ENCODE results near the gene RBM20.
A peak's percentile ranks its signal among the peaks of the same experiment; 100 is the strongest.
"Not testable (repeated sequence)": the region's sequence is repeated elsewhere in the genome, so short reads cannot be mapped to it uniquely, and the experiment has no call there.

RBM20 gene

GRCh38 chr10:110643653-110644597 is at the start of gene RBM20:
Gene RBM20, plus strand, starts transcription at chr10:110644336. Its CDS starts 119 bp downstream, at chr10:110644455.
- Histone ChIP-seq H3K9ac (ENCODE audit: low read length in 2 of 2) (no peak within 1 kb of the TSS), H3K4me1 (ENCODE audit: control insufficient read depth, insufficient read depth, low read length) (peaks cover 13% of the 10 kb centered on the region), H3K4me3 (ENCODE audit: low read length in 2 of 2) (peak within 1 kb of the TSS; percentile 50 to 73), H3K9me3 (ENCODE audit: control insufficient read depth in 2 of 2, low read length in 2 of 2) (no peaks in the 10 kb centered on the region), H3K27ac (ENCODE audit: low read length) (peak within 1 kb of the TSS; percentile 31), H3K36me3 (ENCODE audit: control insufficient read depth in 2 of 2, insufficient read depth in 2 of 2, low read length in 2 of 2) (no peaks in the 10 kb centered on the region), H3K27me3 (ENCODE audit: control insufficient read depth in 1 of 2, insufficient read depth in 2 of 2, low read length in 2 of 2) (peaks cover 22 to 54% of the 10 kb centered on the region in 2 donors)

DNA sequence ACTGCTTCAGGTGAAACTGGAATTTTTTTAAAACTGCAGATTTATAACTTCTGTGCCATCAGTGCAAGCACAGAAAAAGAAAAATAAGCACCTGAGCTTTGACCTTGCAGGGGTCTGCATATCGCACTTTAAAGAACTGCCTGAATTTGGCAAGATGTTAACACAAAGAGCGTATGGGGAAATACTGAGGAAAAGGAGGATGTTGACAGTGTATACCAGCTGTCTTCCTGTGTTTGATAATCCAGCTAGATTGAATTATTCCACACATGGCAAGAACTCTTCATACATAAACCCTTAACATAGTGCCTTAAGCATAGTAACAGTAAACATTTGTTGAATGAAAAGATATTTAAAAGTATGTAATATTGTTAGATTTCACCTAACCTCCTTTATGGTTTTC is 46.7 kb upstream of the RBM20 start:
- H3K9me3 ChIP-seq (ENCODE audit: control insufficient read depth in 2 of 2, low read length in 2 of 2) = no peaks in the 10 kb centered on the region
- H3K4me3 ChIP-seq (ENCODE audit: low read length in 2 of 2) = no peak overlapping the region
- no peaks in the 10 kb centered on the region for H3K4me1 ChIP-seq (ENCODE audit: control insufficient read depth, insufficient read depth, low read length)
- H3K36me3 ChIP-seq (ENCODE audit: control insufficient read depth in 2 of 2, insufficient read depth in 2 of 2, low read length in 2 of 2) = peaks cover 9 to 42% of the 10 kb centered on the region in 2 donors
- no peak overlapping the region for H3K27ac ChIP-seq (ENCODE audit: low read length)
- no peak overlapping the region for H3K9ac ChIP-seq (ENCODE audit: low read length in 2 of 2)
- H3K27me3 ChIP-seq (ENCODE audit: control insufficient read depth in 1 of 2, insufficient read depth in 2 of 2, low read length in 2 of 2) = no peaks in the 10 kb centered on the region

- Histone ChIP-seq H3K27ac (ENCODE audit: low read length) (no peak overlapping the region), H3K4me1 (ENCODE audit: control insufficient read depth, insufficient read depth, low read length) (no peaks in the 10 kb centered on the region), H3K4me3 (ENCODE audit: low read length in 2 of 2) (no peak overlapping the region), H3K27me3 (ENCODE audit: control insufficient read depth in 1 of 2, insufficient read depth in 2 of 2, low read length in 2 of 2) (no peaks in the 10 kb centered on the region), H3K9me3 (ENCODE audit: control insufficient read depth in 2 of 2, low read length in 2 of 2) (no peaks in the 10 kb centered on the region), H3K9ac (ENCODE audit: low read length in 2 of 2) (no peak overlapping the region), H3K36me3 (ENCODE audit: control insufficient read depth in 2 of 2, insufficient read depth in 2 of 2, low read length in 2 of 2) (peaks cover 14 to 47% of the 10 kb centered on the region in 2 donors)
These were observed 43.5 kb upstream of the RBM20 start for GRCh38 chr10:110600487-110601101.

- no peaks in the 10 kb centered on the region for H3K9me3 ChIP-seq (ENCODE audit: control insufficient read depth in 2 of 2, low read length in 2 of 2)
- peaks cover 19 to 46% of the 10 kb centered on the region in 2 donors for H3K36me3 ChIP-seq (ENCODE audit: control insufficient read depth in 2 of 2, insufficient read depth in 2 of 2, low read length in 2 of 2)
- no peaks in the 10 kb centered on the region for H3K27me3 ChIP-seq (ENCODE audit: control insufficient read depth in 1 of 2, insufficient read depth in 2 of 2, low read length in 2 of 2)
- no peak overlapping the region for H3K27ac ChIP-seq (ENCODE audit: low read length)
- no peaks in the 10 kb centered on the region for H3K4me1 ChIP-seq (ENCODE audit: control insufficient read depth, insufficient read depth, low read length)
- no peak overlapping the region for H3K4me3 ChIP-seq (ENCODE audit: low read length in 2 of 2)
- H3K9ac ChIP-seq (ENCODE audit: low read length in 2 of 2) = no peak overlapping the region
These were observed 42.6 kb upstream of the RBM20 start for GRCh38 chr10:110601581-110601980.

DNA sequence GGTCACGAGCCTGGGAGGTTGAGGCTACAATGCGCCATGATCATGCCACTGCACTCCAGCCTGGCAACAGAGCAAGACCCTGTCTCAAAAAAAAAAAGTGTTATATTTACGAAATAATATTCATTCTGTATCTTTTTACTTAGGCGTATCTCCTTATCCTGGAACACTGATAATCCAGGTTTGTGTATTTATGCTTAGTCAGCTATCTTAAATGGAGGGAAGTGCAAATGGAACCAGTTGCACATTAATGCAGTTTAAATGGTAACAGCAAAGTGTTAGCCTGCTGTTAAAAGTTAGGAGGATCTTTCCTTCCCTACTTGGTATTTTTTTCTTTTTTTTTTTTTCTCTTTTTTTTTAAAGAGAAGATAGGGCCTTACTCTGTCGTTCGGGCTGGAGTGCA is 36.0 kb upstream of the RBM20 start:
- H3K9ac ChIP-seq (ENCODE audit: low read length in 2 of 2) = no peak overlapping the region
- no peaks in the 10 kb centered on the region for H3K27me3 ChIP-seq (ENCODE audit: control insufficient read depth in 1 of 2, insufficient read depth in 2 of 2, low read length in 2 of 2)
- H3K36me3 ChIP-seq (ENCODE audit: control insufficient read depth in 2 of 2, insufficient read depth in 2 of 2, low read length in 2 of 2) = peaks cover 13 to 22% of the 10 kb centered on the region in 2 donors
- no peak overlapping the region for H3K4me3 ChIP-seq (ENCODE audit: low read length in 2 of 2)
- no peaks in the 10 kb centered on the region for H3K9me3 ChIP-seq (ENCODE audit: control insufficient read depth in 2 of 2, low read length in 2 of 2)
- H3K27ac ChIP-seq (ENCODE audit: low read length) = no peak overlapping the region
- H3K4me1 ChIP-seq (ENCODE audit: control insufficient read depth, insufficient read depth, low read length) = no peaks in the 10 kb centered on the region

GRCh38 chr10:110609605-110610004 is 34.5 kb upstream of the RBM20 start:
- Histone ChIP-seq H3K36me3 (ENCODE audit: control insufficient read depth in 2 of 2, insufficient read depth in 2 of 2, low read length in 2 of 2) (peaks cover 9 to 15% of the 10 kb centered on the region in 2 donors), H3K9me3 (ENCODE audit: control insufficient read depth in 2 of 2, low read length in 2 of 2) (no peaks in the 10 kb centered on the region), H3K27ac (ENCODE audit: low read length) (no peak overlapping the region), H3K4me1 (ENCODE audit: control insufficient read depth, insufficient read depth, low read length) (no peaks in the 10 kb centered on the region), H3K9ac (ENCODE audit: low read length in 2 of 2) (no peak overlapping the region), H3K4me3 (ENCODE audit: low read length in 2 of 2) (no peak overlapping the region), H3K27me3 (ENCODE audit: control insufficient read depth in 1 of 2, insufficient read depth in 2 of 2, low read length in 2 of 2) (no peaks in the 10 kb centered on the region)

- H3K4me1 ChIP-seq (ENCODE audit: control insufficient read depth, insufficient read depth, low read length) = no peaks in the 10 kb centered on the region
- no peak overlapping the region for H3K9ac ChIP-seq (ENCODE audit: low read length in 2 of 2)
- H3K36me3 ChIP-seq (ENCODE audit: control insufficient read depth in 2 of 2, insufficient read depth in 2 of 2, low read length in 2 of 2) = peaks cover 6 to 9% of the 10 kb centered on the region in 2 donors
- no peaks in the 10 kb centered on the region for H3K27me3 ChIP-seq (ENCODE audit: control insufficient read depth in 1 of 2, insufficient read depth in 2 of 2, low read length in 2 of 2)
- no peaks in the 10 kb centered on the region for H3K9me3 ChIP-seq (ENCODE audit: control insufficient read depth in 2 of 2, low read length in 2 of 2)
- H3K4me3 ChIP-seq (ENCODE audit: low read length in 2 of 2) = no peak overlapping the region
- no peak overlapping the region for H3K27ac ChIP-seq (ENCODE audit: low read length)
These were observed 33.8 kb upstream of the RBM20 start for GRCh38 chr10:110610308-110610774.

- H3K27me3 ChIP-seq (ENCODE audit: control insufficient read depth in 1 of 2, insufficient read depth in 2 of 2, low read length in 2 of 2); H3K36me3 ChIP-seq (ENCODE audit: control insufficient read depth in 2 of 2, insufficient read depth in 2 of 2, low read length in 2 of 2); H3K9me3 ChIP-seq (ENCODE audit: control insufficient read depth in 2 of 2, low read length in 2 of 2); H3K27ac ChIP-seq (ENCODE audit: low read length); H3K4me1 ChIP-seq (ENCODE audit: control insufficient read depth, insufficient read depth, low read length); H3K4me3 ChIP-seq (ENCODE audit: low read length in 2 of 2); H3K9ac ChIP-seq (ENCODE audit: low read length in 2 of 2): not testable (repeated sequence)
These were observed 33.4 kb upstream of the RBM20 start for GRCh38 chr10:110610781-110611180.

DNA sequence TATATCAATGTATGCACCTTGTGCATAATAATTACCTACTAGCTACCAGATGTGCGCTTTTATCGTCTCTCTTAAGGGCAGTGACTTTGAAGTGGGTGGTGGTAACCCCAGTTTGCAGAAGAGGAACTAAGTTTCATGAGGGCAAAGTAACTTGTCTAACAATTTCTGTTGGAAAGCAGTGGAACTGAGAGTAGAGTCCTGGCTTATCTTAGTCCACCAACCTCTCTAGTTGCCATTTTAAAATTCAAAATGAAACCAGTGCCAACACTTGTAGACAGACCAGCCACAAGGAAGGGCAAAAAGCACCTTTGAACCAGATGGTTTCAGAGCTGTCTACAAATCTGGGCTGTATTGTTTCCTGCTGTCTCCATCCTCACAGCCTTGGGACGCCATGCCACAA is 32.0 kb upstream of the RBM20 start:
- Histone ChIP-seq H3K27me3 (ENCODE audit: control insufficient read depth in 1 of 2, insufficient read depth in 2 of 2, low read length in 2 of 2) (no peaks in the 10 kb centered on the region), H3K9ac (ENCODE audit: low read length in 2 of 2) (no peak overlapping the region), H3K36me3 (ENCODE audit: control insufficient read depth in 2 of 2, insufficient read depth in 2 of 2, low read length in 2 of 2) (no peaks in the 10 kb centered on the region), H3K27ac (ENCODE audit: low read length) (no peak overlapping the region), H3K4me3 (ENCODE audit: low read length in 2 of 2) (no peak overlapping the region), H3K4me1 (ENCODE audit: control insufficient read depth, insufficient read depth, low read length) (peaks cover 2% of the 10 kb centered on the region), H3K9me3 (ENCODE audit: control insufficient read depth in 2 of 2, low read length in 2 of 2) (no peaks in the 10 kb centered on the region)

GRCh38 chr10:110612629-110613028 is 31.5 kb upstream of the RBM20 start:
- peaks cover 2% of the 10 kb centered on the region for H3K4me1 ChIP-seq (ENCODE audit: control insufficient read depth, insufficient read depth, low read length)
- no peaks in the 10 kb centered on the region for H3K9me3 ChIP-seq (ENCODE audit: control insufficient read depth in 2 of 2, low read length in 2 of 2)
- no peak overlapping the region for H3K4me3 ChIP-seq (ENCODE audit: low read length in 2 of 2)
- no peaks in the 10 kb centered on the region for H3K36me3 ChIP-seq (ENCODE audit: control insufficient read depth in 2 of 2, insufficient read depth in 2 of 2, low read length in 2 of 2)
- no peak overlapping the region for H3K9ac ChIP-seq (ENCODE audit: low read length in 2 of 2)
- H3K27ac ChIP-seq (ENCODE audit: low read length) = no peak overlapping the region
- H3K27me3 ChIP-seq (ENCODE audit: control insufficient read depth in 1 of 2, insufficient read depth in 2 of 2, low read length in 2 of 2) = no peaks in the 10 kb centered on the region
